HCT116 (cell line): ENCODE measurements around the gene OPRD1.

Experiments
- POLR2A ChIP-seq: IDR thresholded peaks from 2 replicates; pipeline ENCODE4 v1.7.0; 2011; ENCODE audit warnings: borderline replicate concordance; ENCODE audit not compliant: insufficient read depth, insufficient read length; ENCODE audit errors: extremely low read depth
- RAD21 ChIP-seq: IDR thresholded peaks from 2 replicates; pipeline ENCODE4 v1.6.1; 2012; ENCODE audit warnings: low read depth, mild to moderate bottlenecking
- TF ChIP-seq, protein P1 (sequence below), 3 experiments: fragments of 200-600 bp in 1 of 3; sonication (generic) in 1 of 3; IDR thresholded peaks in 2 of 3; conservative IDR thresholded peaks in 1 of 3; 2 replicates each; pipeline ENCODE4 v1.5.1; 2012 to 2017; ENCODE audit warnings: low read depth in 2 of 3, low read length in 2 of 3, antibody characterized with exemption in 1 of 3, borderline replicate concordance in 1 of 3, control low read depth in 1 of 3, mild to moderate bottlenecking in 1 of 3, mixed read lengths in 1 of 3, mixed run types in 1 of 3, moderate library complexity in 1 of 3; ENCODE audit not compliant: insufficient read depth in 1 of 3
- TF ChIP-seq, protein P2 (sequence below): IDR thresholded peaks from 2 replicates; pipeline ENCODE4 v1.6.1; 2012; ENCODE audit warnings: low read depth

DNA sequence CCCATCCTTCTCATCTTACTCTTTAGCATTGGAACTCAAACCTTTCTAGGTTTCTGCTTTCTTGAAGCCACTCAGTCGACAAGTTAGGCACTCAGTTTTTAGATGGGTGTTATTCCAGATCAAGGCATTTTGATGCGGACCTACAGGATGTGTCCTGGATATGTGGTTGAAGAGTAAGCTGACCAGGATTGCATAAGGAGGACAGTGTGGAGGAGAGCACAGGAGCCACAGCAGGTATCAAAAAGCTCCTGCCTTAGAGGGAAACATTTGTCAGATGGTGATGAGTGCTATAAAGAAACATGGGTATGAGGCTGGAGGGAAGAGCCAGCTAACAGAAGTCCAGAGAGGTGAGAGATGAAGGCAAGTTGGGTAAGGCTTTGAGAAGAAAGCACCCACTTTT, 33.9 kb upstream of the OPRD1 start:
- TF ChIP-seq, protein P1, sequence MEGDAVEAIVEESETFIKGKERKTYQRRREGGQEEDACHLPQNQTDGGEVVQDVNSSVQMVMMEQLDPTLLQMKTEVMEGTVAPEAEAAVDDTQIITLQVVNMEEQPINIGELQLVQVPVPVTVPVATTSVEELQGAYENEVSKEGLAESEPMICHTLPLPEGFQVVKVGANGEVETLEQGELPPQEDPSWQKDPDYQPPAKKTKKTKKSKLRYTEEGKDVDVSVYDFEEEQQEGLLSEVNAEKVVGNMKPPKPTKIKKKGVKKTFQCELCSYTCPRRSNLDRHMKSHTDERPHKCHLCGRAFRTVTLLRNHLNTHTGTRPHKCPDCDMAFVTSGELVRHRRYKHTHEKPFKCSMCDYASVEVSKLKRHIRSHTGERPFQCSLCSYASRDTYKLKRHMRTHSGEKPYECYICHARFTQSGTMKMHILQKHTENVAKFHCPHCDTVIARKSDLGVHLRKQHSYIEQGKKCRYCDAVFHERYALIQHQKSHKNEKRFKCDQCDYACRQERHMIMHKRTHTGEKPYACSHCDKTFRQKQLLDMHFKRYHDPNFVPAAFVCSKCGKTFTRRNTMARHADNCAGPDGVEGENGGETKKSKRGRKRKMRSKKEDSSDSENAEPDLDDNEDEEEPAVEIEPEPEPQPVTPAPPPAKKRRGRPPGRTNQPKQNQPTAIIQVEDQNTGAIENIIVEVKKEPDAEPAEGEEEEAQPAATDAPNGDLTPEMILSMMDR (IDR thresholded peaks at IDR 0.05 in 2 of 3, conservative IDR thresholded peaks at IDR 0.05 in 1 of 3; ENCODE audit: borderline replicate concordance in 1 of 3, insufficient read depth in 1 of 3, low read depth in 2 of 3, low read length in 2 of 3), result no peak
- TF ChIP-seq, protein P2, sequence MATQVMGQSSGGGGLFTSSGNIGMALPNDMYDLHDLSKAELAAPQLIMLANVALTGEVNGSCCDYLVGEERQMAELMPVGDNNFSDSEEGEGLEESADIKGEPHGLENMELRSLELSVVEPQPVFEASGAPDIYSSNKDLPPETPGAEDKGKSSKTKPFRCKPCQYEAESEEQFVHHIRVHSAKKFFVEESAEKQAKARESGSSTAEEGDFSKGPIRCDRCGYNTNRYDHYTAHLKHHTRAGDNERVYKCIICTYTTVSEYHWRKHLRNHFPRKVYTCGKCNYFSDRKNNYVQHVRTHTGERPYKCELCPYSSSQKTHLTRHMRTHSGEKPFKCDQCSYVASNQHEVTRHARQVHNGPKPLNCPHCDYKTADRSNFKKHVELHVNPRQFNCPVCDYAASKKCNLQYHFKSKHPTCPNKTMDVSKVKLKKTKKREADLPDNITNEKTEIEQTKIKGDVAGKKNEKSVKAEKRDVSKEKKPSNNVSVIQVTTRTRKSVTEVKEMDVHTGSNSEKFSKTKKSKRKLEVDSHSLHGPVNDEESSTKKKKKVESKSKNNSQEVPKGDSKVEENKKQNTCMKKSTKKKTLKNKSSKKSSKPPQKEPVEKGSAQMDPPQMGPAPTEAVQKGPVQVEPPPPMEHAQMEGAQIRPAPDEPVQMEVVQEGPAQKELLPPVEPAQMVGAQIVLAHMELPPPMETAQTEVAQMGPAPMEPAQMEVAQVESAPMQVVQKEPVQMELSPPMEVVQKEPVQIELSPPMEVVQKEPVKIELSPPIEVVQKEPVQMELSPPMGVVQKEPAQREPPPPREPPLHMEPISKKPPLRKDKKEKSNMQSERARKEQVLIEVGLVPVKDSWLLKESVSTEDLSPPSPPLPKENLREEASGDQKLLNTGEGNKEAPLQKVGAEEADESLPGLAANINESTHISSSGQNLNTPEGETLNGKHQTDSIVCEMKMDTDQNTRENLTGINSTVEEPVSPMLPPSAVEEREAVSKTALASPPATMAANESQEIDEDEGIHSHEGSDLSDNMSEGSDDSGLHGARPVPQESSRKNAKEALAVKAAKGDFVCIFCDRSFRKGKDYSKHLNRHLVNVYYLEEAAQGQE, result no peak
- TF ChIP-seq POLR2A (no peak), RAD21 (no peak)
